ENCODE data around the gene FAR1. TPM values are rescaled to one million over a fixed set of nuclear protein-coding genes. Genes with fewer than 3 reads are reported as not detected.
A peak's percentile ranks its signal among the peaks of the same experiment; 100 is the strongest.

FAR1 gene
- total RNA-seq, 1 experiment from 2014 or later, result 91.2 TPM

DNA sequence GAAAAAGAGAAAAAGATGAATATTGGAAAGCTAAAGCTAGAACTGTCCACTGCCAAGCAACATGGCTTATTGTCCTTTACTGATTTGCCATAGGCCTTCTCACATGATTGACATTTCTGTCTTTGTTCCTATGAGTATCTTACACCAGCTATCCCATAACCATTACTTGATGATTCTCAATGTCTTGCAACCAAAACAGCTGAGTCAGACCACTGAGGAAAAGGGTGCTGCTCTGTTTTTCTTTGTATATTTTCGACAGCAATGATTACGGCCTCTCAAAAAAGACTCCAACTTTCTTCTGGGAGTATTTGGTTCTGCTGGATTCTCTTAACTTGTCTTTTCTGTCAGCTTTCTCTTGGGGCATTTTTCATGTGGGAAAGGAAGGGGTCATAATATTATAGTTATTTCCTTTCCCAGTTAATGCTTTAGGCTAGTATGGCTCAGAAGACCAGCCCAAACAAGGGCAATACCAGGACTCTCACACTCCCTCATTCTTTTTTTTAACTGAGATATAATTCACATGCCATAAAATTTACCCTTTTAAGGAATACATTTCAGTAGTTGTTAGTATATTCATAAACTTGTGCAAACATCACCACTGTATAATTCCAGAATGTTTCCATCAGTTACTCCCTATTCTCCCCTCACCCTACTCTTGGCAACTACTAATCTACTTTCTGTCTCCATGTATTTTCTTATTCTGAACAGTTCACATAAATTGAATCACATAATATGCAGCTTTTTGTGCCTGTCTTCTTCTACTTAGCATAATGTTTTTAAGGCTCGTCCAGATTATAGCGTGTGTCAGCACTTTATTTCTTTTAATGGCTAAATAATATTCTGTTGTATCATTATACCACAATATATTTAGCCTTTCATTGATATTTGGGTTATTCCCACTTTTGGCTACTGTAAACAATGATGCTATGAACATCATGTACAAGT, 31.1 kb upstream of the FAR1 start:
- Mint-ChIP-seq H3K27ac (ENCODE audit: unreplicated experiment) (no peak overlapping the region), H3K9me3 (ENCODE audit: unreplicated experiment) (no peaks in the 10 kb centered on the region), H3K4me1 (ENCODE audit: low read depth, unreplicated experiment) (no peaks in the 10 kb centered on the region), H3K4me3 (ENCODE audit: unreplicated experiment) (no peak overlapping the region), H3K27me3 (ENCODE audit: insufficient read depth, unreplicated experiment) (peaks cover 4% of the 10 kb centered on the region), H3K36me3 (ENCODE audit: insufficient read depth, unreplicated experiment) (no peaks in the 10 kb centered on the region)
- DNase-seq, result no peak
- ChIA-PET CTCF (no interaction called here), POLR2A (no interaction called here)
- H3K27me3 ChIP-seq (replicated peaks; ENCODE audit: control insufficient read depth, insufficient read depth, low read length), result no peaks in the 10 kb centered on the region
- peaks cover 10% of the 10 kb centered on the region; the same call in 1 of the 2 replicates for H3K9me3 ChIP-seq
- no peak overlapping the region for H3K4me3 ChIP-seq (ENCODE audit: low read depth, low read length)
- H3K36me3 ChIP-seq (ENCODE audit: control insufficient read depth, insufficient read depth, low read length), result no peaks in the 10 kb centered on the region
- no TSS peak for BruUV-seq (replicated peaks)
- no peaks in the 10 kb centered on the region for H3K4me1 ChIP-seq
- TF ChIP-seq, protein P1, sequence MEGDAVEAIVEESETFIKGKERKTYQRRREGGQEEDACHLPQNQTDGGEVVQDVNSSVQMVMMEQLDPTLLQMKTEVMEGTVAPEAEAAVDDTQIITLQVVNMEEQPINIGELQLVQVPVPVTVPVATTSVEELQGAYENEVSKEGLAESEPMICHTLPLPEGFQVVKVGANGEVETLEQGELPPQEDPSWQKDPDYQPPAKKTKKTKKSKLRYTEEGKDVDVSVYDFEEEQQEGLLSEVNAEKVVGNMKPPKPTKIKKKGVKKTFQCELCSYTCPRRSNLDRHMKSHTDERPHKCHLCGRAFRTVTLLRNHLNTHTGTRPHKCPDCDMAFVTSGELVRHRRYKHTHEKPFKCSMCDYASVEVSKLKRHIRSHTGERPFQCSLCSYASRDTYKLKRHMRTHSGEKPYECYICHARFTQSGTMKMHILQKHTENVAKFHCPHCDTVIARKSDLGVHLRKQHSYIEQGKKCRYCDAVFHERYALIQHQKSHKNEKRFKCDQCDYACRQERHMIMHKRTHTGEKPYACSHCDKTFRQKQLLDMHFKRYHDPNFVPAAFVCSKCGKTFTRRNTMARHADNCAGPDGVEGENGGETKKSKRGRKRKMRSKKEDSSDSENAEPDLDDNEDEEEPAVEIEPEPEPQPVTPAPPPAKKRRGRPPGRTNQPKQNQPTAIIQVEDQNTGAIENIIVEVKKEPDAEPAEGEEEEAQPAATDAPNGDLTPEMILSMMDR (IDR thresholded peaks at IDR 0.05; ENCODE audit: insufficient read depth in 1 of 2, low read depth in 1 of 2, low read length in 1 of 2, severe bottlenecking in 1 of 2, unreplicated experiment in 1 of 2), result no peak
- intact Hi-C loops (cut with micrococcal nuclease; ENCODE audit: unreplicated experiment), result no loop called here

DNA sequence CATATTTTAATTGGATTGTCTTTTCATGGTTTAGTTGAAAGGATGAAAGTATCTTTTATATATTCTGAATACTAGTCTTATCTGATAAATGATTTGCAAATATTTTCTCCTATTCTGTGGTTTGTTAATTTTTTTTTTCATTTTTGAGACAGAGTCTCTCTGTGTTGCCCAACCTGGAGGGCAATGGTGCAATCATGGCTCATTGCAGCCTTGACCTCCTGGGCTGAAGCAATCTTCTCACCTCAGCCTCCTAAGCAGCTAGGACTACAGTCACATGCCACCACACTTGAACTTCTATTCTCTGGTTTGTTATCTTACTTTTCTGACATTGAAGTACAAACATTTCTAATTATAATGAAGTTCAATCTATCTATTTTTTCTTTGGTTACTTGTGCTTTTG, 30.0 kb upstream of the FAR1 start:
- Histone ChIP-seq H3K36me3 (ENCODE audit: control insufficient read depth, insufficient read depth, low read length) (no peaks in the 10 kb centered on the region), H3K9me3 (peaks cover 10% of the 10 kb centered on the region; the same call in 1 of the 2 replicates), H3K4me1 (no peaks in the 10 kb centered on the region), H3K4me3 (ENCODE audit: low read depth, low read length) (no peak overlapping the region), H3K27me3 (replicated peaks; ENCODE audit: control insufficient read depth, insufficient read depth, low read length) (no peaks in the 10 kb centered on the region)
- DNase-seq, result no peak
- POLR2A ChIA-PET, result no interaction called here
- peaks cover 4% of the 10 kb centered on the region for H3K27me3 Mint-ChIP-seq (ENCODE audit: insufficient read depth, unreplicated experiment)
- H3K4me3 Mint-ChIP-seq (ENCODE audit: unreplicated experiment), result no peak overlapping the region
- no peaks in the 10 kb centered on the region for H3K4me1 Mint-ChIP-seq (ENCODE audit: low read depth, unreplicated experiment)
- H3K27ac Mint-ChIP-seq (ENCODE audit: unreplicated experiment), result no peak overlapping the region
- H3K9me3 Mint-ChIP-seq (ENCODE audit: unreplicated experiment), result no peaks in the 10 kb centered on the region
- TF ChIP-seq, protein P1 (IDR thresholded peaks at IDR 0.05; ENCODE audit: insufficient read depth in 1 of 2, low read depth in 1 of 2, low read length in 1 of 2, severe bottlenecking in 1 of 2, unreplicated experiment in 1 of 2), result no peak
- H3K36me3 Mint-ChIP-seq (ENCODE audit: insufficient read depth, unreplicated experiment), result no peaks in the 10 kb centered on the region
- intact Hi-C loops (cut with micrococcal nuclease; ENCODE audit: unreplicated experiment), result no loop called here
- CTCF ChIA-PET, result no interaction called here
- BruUV-seq (replicated peaks), result no TSS peak

DNA sequence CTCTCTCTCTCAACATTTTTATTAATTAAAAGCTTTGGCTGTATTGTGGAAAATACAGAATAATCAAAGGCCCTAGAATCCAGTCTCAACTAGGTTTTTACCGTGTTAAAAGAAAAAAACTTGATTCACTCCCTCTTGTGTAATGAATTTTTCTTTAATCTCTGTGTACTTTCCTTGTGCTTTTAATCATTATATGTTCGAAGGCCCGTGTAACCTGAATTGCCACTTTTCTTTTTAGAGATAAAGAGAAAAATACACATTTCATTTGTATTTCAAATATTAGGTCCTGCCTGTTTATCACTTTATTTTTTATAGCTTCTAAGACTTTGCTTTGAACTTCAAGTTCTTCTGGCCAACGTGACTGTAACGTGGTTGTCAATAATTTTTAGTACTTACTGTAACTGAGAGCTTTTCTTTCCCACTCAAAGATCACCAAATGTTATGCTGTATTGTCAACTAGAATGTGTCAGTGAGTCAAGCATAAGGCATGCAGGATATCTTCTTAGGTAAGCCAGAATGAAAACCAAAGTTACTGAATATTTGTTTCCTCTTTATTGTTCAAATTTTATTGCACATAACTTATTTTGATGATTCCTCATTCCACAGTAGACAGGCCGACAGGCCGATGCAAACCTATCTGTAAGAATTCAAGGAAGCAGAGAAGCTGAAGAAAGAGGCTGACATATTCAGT, 23.3 kb upstream of the FAR1 start:
- Histone ChIP-seq H3K9me3 (0 out of 2 replicates have a peak, but pooled peaks cover 3% of the 10 kb centered on the region), H3K4me3 (ENCODE audit: low read depth, low read length) (no peak overlapping the region), H3K27me3 (replicated peaks; ENCODE audit: control insufficient read depth, insufficient read depth, low read length) (no peaks in the 10 kb centered on the region), H3K4me1 (peaks cover 22% of the 10 kb centered on the region), H3K36me3 (ENCODE audit: control insufficient read depth, insufficient read depth, low read length) (no peaks in the 10 kb centered on the region)
- H3K27me3 Mint-ChIP-seq (ENCODE audit: insufficient read depth, unreplicated experiment), result no peaks in the 10 kb centered on the region
- BruUV-seq (replicated peaks), result no TSS peak
- peaks cover 5% of the 10 kb centered on the region for H3K36me3 Mint-ChIP-seq (ENCODE audit: insufficient read depth, unreplicated experiment)
- H3K27ac Mint-ChIP-seq (ENCODE audit: unreplicated experiment), result peak overlapping the region; percentile 54
- peaks cover 24% of the 10 kb centered on the region for H3K9me3 Mint-ChIP-seq (ENCODE audit: unreplicated experiment)
- CTCF ChIA-PET, result no interaction called here
- DNase-seq, result peak in 1 of 2 experiments; percentile 32
- TF ChIP-seq, protein P1 (IDR thresholded peaks at IDR 0.05; ENCODE audit: insufficient read depth in 1 of 2, low read depth in 1 of 2, low read length in 1 of 2, severe bottlenecking in 1 of 2, unreplicated experiment in 1 of 2), result no peak
- POLR2A ChIA-PET, result interaction anchor here (0.6 kb wide), 1 partner anchor 23 kb away, joined by 4 read pairs; the partner anchor contains the start of gene FAR1
- intact Hi-C loops (cut with micrococcal nuclease; ENCODE audit: unreplicated experiment), result no loop called here
- H3K4me1 Mint-ChIP-seq (ENCODE audit: low read depth, unreplicated experiment), result peaks cover 20% of the 10 kb centered on the region
- H3K4me3 Mint-ChIP-seq (ENCODE audit: unreplicated experiment), result peak overlapping the region; percentile 19
